ENCODE measurements around the gene TMEM115. TPM values are rescaled to one million over a fixed set of nuclear protein-coding genes. Genes with fewer than 3 reads are reported as not detected.

The TMEM115 gene
- total RNA-seq, 1 donor from 2014 or later = 55.7 TPM

DNA sequence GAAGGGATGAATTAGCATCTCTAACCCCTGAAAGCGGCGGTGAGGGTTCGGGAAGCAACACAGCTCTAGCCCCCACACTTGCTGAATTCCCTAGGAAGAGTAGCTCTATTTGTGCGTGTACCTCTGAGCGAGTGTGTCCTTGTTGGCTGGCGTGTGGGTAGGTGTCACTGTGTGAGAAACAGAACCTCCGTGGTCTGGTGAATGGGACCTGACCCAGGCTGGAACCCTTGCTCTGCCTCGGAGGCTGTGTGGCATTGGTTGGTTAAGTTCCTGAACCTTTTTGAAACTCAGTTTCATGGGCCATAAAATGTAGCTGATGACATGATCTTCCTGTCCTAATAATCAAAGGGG, 414 bp upstream of the TMEM115 start:
- Histone ChIP-seq H3K27ac (no peak overlapping the region), H3K9me3 (no peaks in the 10 kb centered on the region), H3K36me3 (peaks cover 7 to 26% of the 10 kb centered on the region in 2 donors), H3K27me3 (no peaks in the 10 kb centered on the region), H3K4me3 (peak overlapping the region; percentile 87 to 92), H3K4me1 (peaks cover 14 to 38% of the 10 kb centered on the region in 2 donors)
- TF ChIP-seq, protein P1, sequence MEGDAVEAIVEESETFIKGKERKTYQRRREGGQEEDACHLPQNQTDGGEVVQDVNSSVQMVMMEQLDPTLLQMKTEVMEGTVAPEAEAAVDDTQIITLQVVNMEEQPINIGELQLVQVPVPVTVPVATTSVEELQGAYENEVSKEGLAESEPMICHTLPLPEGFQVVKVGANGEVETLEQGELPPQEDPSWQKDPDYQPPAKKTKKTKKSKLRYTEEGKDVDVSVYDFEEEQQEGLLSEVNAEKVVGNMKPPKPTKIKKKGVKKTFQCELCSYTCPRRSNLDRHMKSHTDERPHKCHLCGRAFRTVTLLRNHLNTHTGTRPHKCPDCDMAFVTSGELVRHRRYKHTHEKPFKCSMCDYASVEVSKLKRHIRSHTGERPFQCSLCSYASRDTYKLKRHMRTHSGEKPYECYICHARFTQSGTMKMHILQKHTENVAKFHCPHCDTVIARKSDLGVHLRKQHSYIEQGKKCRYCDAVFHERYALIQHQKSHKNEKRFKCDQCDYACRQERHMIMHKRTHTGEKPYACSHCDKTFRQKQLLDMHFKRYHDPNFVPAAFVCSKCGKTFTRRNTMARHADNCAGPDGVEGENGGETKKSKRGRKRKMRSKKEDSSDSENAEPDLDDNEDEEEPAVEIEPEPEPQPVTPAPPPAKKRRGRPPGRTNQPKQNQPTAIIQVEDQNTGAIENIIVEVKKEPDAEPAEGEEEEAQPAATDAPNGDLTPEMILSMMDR (IDR thresholded peaks at IDR 0.05) = no peak
- intact Hi-C loops (cut with DNase I) = loop anchor here (1.0 to 5.0 kb wide), 4 partner anchors 9 to 253 kb away; partner anchors contain the start of genes C3orf18, CISH, CYB561D2 and NPRL2
- no peak for DNase-seq (ENCODE audit: low spot score in 2 of 2)

DNA sequence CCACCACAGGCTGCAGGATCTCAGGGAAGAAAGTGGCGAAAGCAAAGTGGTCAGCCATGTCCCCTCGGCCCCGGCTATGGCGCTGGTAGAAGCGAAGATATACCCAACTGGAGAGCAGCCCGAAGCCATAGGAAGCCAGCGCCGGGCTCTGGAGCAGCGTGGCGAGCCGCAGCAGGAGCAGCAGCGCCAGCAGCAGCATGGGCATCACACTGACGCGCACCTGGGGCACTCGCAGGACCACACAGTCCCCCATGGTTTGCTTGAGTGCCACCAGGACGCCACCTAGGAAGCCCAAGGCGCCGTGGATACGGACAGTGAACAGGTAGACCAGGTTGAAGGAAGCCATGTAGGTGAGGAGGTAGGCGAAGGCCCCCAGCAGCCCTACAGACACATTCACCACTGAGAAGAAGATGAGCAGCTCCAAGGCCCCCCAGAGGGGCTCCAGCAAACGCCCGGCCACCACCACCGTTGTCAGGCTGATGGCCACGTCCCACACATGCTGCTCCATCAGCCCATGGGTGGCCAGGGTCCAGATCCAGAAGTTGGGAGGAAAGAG, 888 bp downstream of the TMEM115 start:
- no peaks in the 10 kb centered on the region for H3K27me3 ChIP-seq
- TF ChIP-seq, protein P1 (IDR thresholded peaks at IDR 0.05) = no peak
- peak overlapping the region; percentile 89 to 90 for H3K27ac ChIP-seq
- intact Hi-C loops (cut with DNase I) = loop anchor here (2.0 to 5.0 kb wide), 2 partner anchors 208 to 254 kb away; partner anchors contain the start of genes C3orf18 and CISH
- peak in 1 of 2 donors; percentile 72 for DNase-seq (ENCODE audit: low spot score in 2 of 2)
- H3K4me3 ChIP-seq = peak overlapping the region; percentile 87 to 92
- peaks cover 14 to 33% of the 10 kb centered on the region in 2 donors for H3K4me1 ChIP-seq
- H3K36me3 ChIP-seq = peaks cover 18 to 39% of the 10 kb centered on the region in 2 donors
- H3K9me3 ChIP-seq = no peaks in the 10 kb centered on the region

DNA sequence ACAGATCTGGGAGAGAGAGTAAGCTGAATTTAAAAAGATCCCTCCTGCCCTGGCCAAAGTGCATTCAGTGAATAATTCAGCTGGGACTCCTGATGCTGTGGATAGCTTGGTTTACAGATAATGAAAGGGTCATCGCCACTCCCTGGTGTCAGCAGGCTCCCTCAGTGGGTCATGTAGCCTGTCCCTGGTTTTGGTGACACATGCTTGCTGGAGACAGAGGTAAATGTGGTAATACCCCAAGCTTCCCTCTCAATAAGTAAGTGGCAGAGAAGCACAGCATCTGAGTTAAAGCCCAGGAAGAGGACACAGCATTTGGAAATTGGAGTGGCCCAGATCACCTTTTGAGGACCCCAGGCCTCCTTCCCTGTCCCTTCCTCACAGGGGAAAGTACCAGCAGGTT, 1.8 kb downstream of the TMEM115 start:
- H3K4me1 ChIP-seq = peaks cover 14 to 33% of the 10 kb centered on the region in 2 donors
- peak overlapping the region; percentile 43 to 90 for H3K27ac ChIP-seq
- H3K36me3 ChIP-seq = peaks cover 18 to 43% of the 10 kb centered on the region in 2 donors
- intact Hi-C loops (cut with DNase I) = loop anchor here (5.0 kb wide), 1 partner anchor 255 kb away; the partner anchor contains the start of gene CISH
- H3K4me3 ChIP-seq = peak overlapping the region; percentile 87 to 92
- H3K27me3 ChIP-seq = no peaks in the 10 kb centered on the region
- no peaks in the 10 kb centered on the region for H3K9me3 ChIP-seq
- TF ChIP-seq, protein P1 (IDR thresholded peaks at IDR 0.05) = no peak
- DNase-seq (ENCODE audit: low spot score in 2 of 2) = no peak

DNA sequence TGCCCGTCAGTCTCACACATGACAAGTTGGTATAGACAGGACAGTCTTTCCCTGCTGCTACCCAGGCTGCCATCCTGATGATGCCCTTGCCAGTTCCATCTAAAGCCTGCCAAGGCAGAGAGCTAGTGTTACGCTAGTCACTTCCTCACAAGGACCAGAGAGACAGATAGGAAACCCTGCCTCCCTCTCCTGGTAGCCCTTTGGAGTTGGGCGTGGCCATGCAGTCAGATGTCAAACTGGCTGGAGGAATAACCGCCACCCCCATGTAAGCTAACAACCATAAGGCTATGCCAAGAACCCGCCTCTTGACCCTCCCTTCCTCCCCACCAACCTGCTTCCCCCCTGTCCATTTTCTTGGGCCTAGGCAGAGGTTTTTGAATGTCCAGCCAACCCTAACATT, 2.8 kb downstream of the TMEM115 start:
- H3K27me3 ChIP-seq = no peaks in the 10 kb centered on the region
- H3K27ac ChIP-seq = peak overlapping the region; percentile 19 to 20
- peak overlapping the region; percentile 42 to 87 for H3K4me3 ChIP-seq
- intact Hi-C loops (cut with DNase I) = loop anchor here (5.0 kb wide), 1 partner anchor 256 kb away; the partner anchor contains the start of gene CISH
- no peak for DNase-seq (ENCODE audit: low spot score in 2 of 2)
- peaks cover 18 to 38% of the 10 kb centered on the region in 2 donors for H3K4me1 ChIP-seq
- peaks cover 18 to 43% of the 10 kb centered on the region in 2 donors for H3K36me3 ChIP-seq
- no peaks in the 10 kb centered on the region for H3K9me3 ChIP-seq
- TF ChIP-seq, protein P1 (IDR thresholded peaks at IDR 0.05) = no peak

DNA sequence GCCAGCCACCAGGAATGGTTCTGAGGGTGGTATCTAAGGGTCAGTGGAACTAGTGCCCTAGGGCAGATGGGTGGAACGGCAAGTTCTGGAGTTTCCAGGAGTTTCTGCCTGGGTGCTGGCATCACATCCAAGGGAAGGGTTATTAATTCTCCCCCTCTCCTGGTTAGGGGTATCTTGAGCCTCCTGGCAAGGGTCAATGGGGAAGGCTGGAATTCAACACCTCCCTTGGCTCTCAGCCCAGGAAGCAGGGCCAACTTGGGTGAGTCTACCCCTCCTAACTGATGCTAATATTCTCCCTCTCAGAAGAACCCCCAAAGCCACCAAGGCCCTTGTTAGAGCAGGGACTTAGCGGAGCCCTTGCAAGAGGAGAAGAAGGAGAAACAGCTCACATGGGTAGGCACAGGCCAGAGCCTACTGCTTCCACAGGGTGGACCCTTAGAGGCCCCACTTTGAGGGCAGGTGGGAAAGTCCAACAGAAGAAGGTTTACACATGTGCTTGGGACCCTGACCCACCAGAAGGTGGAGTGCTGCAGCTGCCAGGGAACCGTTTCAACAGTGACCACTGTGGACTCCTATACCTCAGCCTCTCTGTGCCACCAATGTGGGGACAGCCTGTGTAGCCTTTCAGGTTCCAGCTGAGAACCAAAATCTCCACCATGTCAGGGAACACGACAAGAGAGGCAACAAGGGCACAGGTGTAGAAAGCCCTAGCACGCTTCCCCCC, 3.3 kb downstream of the TMEM115 start:
- Histone ChIP-seq H3K27me3 (no peaks in the 10 kb centered on the region), H3K4me1 (peaks cover 18 to 43% of the 10 kb centered on the region in 2 donors), H3K27ac (peak overlapping the region; percentile 19 to 20), H3K9me3 (no peaks in the 10 kb centered on the region), H3K4me3 (peak overlapping the region; percentile 42 to 87), H3K36me3 (peaks cover 18 to 43% of the 10 kb centered on the region in 2 donors)
- no peak for DNase-seq (ENCODE audit: low spot score in 2 of 2)
- intact Hi-C loops (cut with DNase I) = loop anchor here (5.0 kb wide), 1 partner anchor 256 kb away; the partner anchor contains the start of gene CISH
- TF ChIP-seq, protein P1 (IDR thresholded peaks at IDR 0.05) = no peak
